Karpas-422 (cell line): Measurements from ENCODE around the gene KHDRBS2. TPM values are rescaled to one million over a fixed set of nuclear protein-coding genes. Genes with fewer than 3 reads are reported as not detected.

Experiments used
- DNase-seq: peaks from one replicate; pipeline ENCODE4 v3.0.0-alpha.2; 2015
- H2AFZ ChIP-seq: fragments of 200-600 bp; sonication (generic); 2 replicates; pipeline ENCODE4 v1.6.1; 2014; ENCODE audit warnings: antibody characterized with exemption, low read length, mixed read lengths
- H3K27ac ChIP-seq: fragments of 200-600 bp; sonication (generic); 2 replicates; pipeline ENCODE4 v1.5.1; 2014; ENCODE audit warnings: mild to moderate bottlenecking, low read length, moderate library complexity
- H3K27me3 ChIP-seq: fragments of 200-600 bp; sonication (generic); 2 replicates; pipeline ENCODE4 v1.6.1; 2014; ENCODE audit warnings: low read length, mixed read lengths
- H3K36me3 ChIP-seq: fragments of 200-600 bp; sonication (generic); 2 replicates; pipeline ENCODE4 v1.6.1; 2014; ENCODE audit warnings: low read length, mixed read lengths; ENCODE audit not compliant: insufficient read depth
- H3K4me1 ChIP-seq: fragments of 200-600 bp; sonication (generic); 2 replicates; pipeline ENCODE4 v1.6.1; 2014; ENCODE audit warnings: mild to moderate bottlenecking, low read length, mixed read lengths
- H3K4me2 ChIP-seq: fragments of 200-600 bp; sonication (generic); 2 replicates; pipeline ENCODE4 v1.6.1; 2014; ENCODE audit warnings: low read length, low read depth, mild to moderate bottlenecking; ENCODE audit not compliant: poor library complexity, severe bottlenecking
- H3K4me3 ChIP-seq: fragments of 200-600 bp; sonication (generic); 2 replicates; pipeline ENCODE4 v1.5.1; 2014; ENCODE audit warnings: mild to moderate bottlenecking, antibody characterized with exemption, low read length, mixed read lengths
- H3K79me2 ChIP-seq: fragments of 200-600 bp; sonication (generic); 2 replicates; pipeline ENCODE4 v1.6.1; 2014; ENCODE audit warnings: mild to moderate bottlenecking, low read length, mixed read lengths
- H3K9ac ChIP-seq: fragments of 200-600 bp; sonication (generic); 2 replicates; pipeline ENCODE4 v1.6.0; 2014; ENCODE audit warnings: low read length
- H3K9me2 ChIP-seq: fragments of 200-600 bp; sonication (generic), shearing (Covaris generic); replicated peaks from 2 replicates; pipeline ENCODE4 v1.6.0; 2014; ENCODE audit warnings: mild to moderate bottlenecking, low read length, moderate library complexity; ENCODE audit not compliant: insufficient read depth
- H3K9me3 ChIP-seq: fragments of 300-700, 200-600 bp; sonication (generic); 2 replicates; pipeline ENCODE4 v1.6.1; 2014; ENCODE audit warnings: low read length, mixed read lengths
- H4K20me1 ChIP-seq: fragments of 200-600 bp; sonication (generic); 2 replicates; pipeline ENCODE4 v1.6.1; 2014; ENCODE audit warnings: mild to moderate bottlenecking, antibody characterized with exemption, low read length, low read depth; ENCODE audit not compliant: insufficient read depth
- total RNA-seq: library from RNA; depleted of rRNA; stranded (reverse); fragments of >200 nt; shearing (Covaris generic); gene quantifications from 2 replicates; pipeline ENCODE4 v1.2.3, GENCODE V29; 2014; ENCODE audit warnings: low replicate concordance

KHDRBS2 gene
- total RNA-seq, 1 experiment from 2014 or later = 40.1 TPM

- no peak for DNase-seq
- Histone ChIP-seq H3K9me2 (no peaks in the 10 kb centered on the region), H3K9me3 (no peaks in the 10 kb centered on the region), H4K20me1 (peaks cover 4% of the 10 kb centered on the region; the same call in 1 of the 2 replicates), H3K79me2 (peaks cover 45% of the 10 kb centered on the region), H3K36me3 (peaks cover 17% of the 10 kb centered on the region; the same call in 1 of the 2 replicates), H3K4me1 (peaks cover 23% of the 10 kb centered on the region), H3K4me2 (peak overlapping the region; percentile 84), H3K27ac (no peak overlapping the region), H2AFZ (peak overlapping the region; percentile 90), H3K27me3 (no peaks in the 10 kb centered on the region), H3K9ac (peak overlapping the region; percentile 75), H3K4me3 (peak overlapping the region; percentile 98)
Observed at GRCh38 chr6:62286470-62286843, 432 bp upstream of the KHDRBS2 start.

DNA sequence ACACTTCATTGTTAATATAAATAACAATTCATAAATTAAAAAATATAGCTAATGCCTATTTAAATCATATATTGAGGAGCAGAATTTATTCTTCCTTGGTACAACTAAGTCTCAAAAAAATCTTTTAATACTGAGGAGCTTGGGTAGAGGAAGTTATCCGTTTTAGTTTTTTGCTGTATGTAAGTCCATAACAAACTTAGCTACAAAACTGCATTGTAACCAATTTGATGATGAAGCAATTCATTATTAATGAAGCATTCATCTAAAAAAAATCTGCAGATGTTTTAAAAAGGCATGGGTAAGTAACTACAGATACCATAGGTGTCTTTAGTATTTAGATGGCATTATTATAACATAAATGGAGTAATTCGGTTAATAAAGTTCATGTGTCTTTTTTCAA is 1.3 kb downstream of the KHDRBS2 start:
- Histone ChIP-seq H3K4me3 (peak overlapping the region; percentile 98), H4K20me1 (peaks cover 4% of the 10 kb centered on the region; the same call in 1 of the 2 replicates), H3K27ac (peak overlapping the region; percentile 63)

DNA sequence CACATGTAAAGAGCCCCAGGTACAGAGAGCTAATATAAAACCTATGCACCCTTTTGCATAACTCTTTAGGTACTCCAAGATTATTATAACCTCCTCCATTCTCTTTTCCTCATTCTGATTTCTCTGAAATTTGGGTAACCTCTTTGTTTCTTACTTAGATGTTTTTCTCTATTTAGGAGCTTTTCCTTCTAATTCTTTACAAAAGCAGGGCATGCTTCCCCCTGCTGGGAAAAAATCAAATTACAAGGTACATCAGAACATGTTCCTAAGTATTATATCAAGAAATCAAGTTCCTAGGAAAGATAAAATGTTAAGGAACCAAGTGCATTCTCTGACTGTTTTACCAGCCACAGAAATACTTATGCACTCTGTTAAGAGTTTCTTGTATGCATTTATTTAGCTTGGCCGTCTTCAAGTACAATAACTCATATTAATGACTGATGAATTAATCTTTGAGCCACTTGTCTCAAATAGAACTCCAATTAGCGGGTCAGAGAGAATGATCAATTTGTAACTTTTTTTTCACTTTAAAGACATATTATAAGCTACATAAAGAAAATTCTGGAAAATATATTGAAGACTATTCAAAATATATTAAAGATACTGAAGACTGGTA is 2.1 kb downstream of the KHDRBS2 start:
- peaks cover 26% of the 10 kb centered on the region for H3K4me1 ChIP-seq
- H3K79me2 ChIP-seq = peaks cover 70% of the 10 kb centered on the region
- DNase-seq = peak; percentile 88

More for the DNA sequence above, 1.3 kb downstream of the KHDRBS2 start:
- Histone ChIP-seq H2AFZ (0 out of 2 replicates have a peak overlapping the region, but pooled peaks have one; percentile 76), H3K27me3 (no peaks in the 10 kb centered on the region), H3K9ac (peak overlapping the region; percentile 93), H3K9me2 (no peaks in the 10 kb centered on the region), H3K9me3 (no peaks in the 10 kb centered on the region), H3K36me3 (peaks cover 28% of the 10 kb centered on the region), H3K79me2 (peaks cover 62% of the 10 kb centered on the region), H3K4me1 (peaks cover 26% of the 10 kb centered on the region), H3K4me2 (peak overlapping the region; percentile 84)
- peak; percentile 70 for DNase-seq

GRCh38 chr6:62283365-62283764 is 2.7 kb downstream of the KHDRBS2 start:
- Histone ChIP-seq H3K27ac (no peak overlapping the region), H4K20me1 (peaks cover 4% of the 10 kb centered on the region; the same call in 1 of the 2 replicates), H3K4me2 (peak overlapping the region; percentile 84), H3K4me1 (peaks cover 26% of the 10 kb centered on the region), H3K9ac (peak overlapping the region; percentile 93; the same call in 1 of the 2 replicates), H3K27me3 (no peaks in the 10 kb centered on the region), H3K9me3 (no peaks in the 10 kb centered on the region), H3K79me2 (peaks cover 74% of the 10 kb centered on the region), H2AFZ (no peak overlapping the region), H3K36me3 (peaks cover 32% of the 10 kb centered on the region), H3K9me2 (no peaks in the 10 kb centered on the region), H3K4me3 (peak overlapping the region; percentile 98)
- no peak for DNase-seq

More for the DNA sequence above, 2.1 kb downstream of the KHDRBS2 start:
- no peaks in the 10 kb centered on the region for H3K9me3 ChIP-seq
- no peak overlapping the region for H3K27ac ChIP-seq
- H2AFZ ChIP-seq = no peak overlapping the region
- H3K36me3 ChIP-seq = peaks cover 32% of the 10 kb centered on the region
- H4K20me1 ChIP-seq = peaks cover 4% of the 10 kb centered on the region; the same call in 1 of the 2 replicates
- H3K9me2 ChIP-seq = no peaks in the 10 kb centered on the region
- H3K27me3 ChIP-seq = no peaks in the 10 kb centered on the region
- peak overlapping the region; percentile 98 for H3K4me3 ChIP-seq
- H3K4me2 ChIP-seq = peak overlapping the region; percentile 84
- H3K9ac ChIP-seq = peak overlapping the region; percentile 93

DNA sequence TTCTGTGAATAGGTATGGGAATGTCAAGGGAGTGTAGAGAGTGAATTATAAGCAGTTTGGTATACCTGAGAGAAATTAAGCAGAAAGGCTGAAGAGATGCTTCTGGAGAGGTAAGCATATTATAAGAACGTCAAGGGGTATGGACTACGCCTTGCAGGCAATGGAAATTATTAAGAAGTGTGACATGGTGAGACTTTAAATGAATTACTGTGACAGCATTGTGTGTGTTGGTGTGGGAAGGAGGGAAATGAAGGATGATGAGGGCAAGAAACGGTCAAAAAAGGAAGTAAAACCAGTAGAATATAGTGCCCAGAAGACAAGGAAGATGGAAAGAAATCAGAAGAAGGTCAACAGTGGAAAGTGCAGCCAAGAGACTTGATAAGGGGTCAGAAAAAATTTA is 5.9 kb downstream of the KHDRBS2 start:
- H3K36me3 ChIP-seq = peaks cover 32% of the 10 kb centered on the region
- no peak overlapping the region for H2AFZ ChIP-seq
- no peak overlapping the region for H3K4me3 ChIP-seq
- no peak for DNase-seq
- H3K9me2 ChIP-seq = no peaks in the 10 kb centered on the region
- H3K4me1 ChIP-seq = peaks cover 17% of the 10 kb centered on the region
- 0 out of 2 replicates have a peak, but pooled peaks cover 2% of the 10 kb centered on the region for H4K20me1 ChIP-seq
- peaks cover 98% of the 10 kb centered on the region for H3K79me2 ChIP-seq
- no peaks in the 10 kb centered on the region for H3K27me3 ChIP-seq
- no peak overlapping the region for H3K27ac ChIP-seq
- no peak overlapping the region for H3K9ac ChIP-seq
- no peaks in the 10 kb centered on the region for H3K9me3 ChIP-seq
- no peak overlapping the region for H3K4me2 ChIP-seq

GRCh38 chr6:62272114-62272513 is 13.9 kb downstream of the KHDRBS2 start:
- H3K9me2 ChIP-seq = no peaks in the 10 kb centered on the region
- no peaks in the 10 kb centered on the region for H3K36me3 ChIP-seq
- H3K27ac ChIP-seq = no peak overlapping the region
- no peaks in the 10 kb centered on the region for H3K9me3 ChIP-seq
- peaks cover 22% of the 10 kb centered on the region for H3K4me1 ChIP-seq
- no peak overlapping the region for H3K4me3 ChIP-seq
- peaks cover 99% of the 10 kb centered on the region for H3K79me2 ChIP-seq
- H3K4me2 ChIP-seq = no peak overlapping the region
- H3K27me3 ChIP-seq = no peaks in the 10 kb centered on the region
- DNase-seq = no peak
- no peaks in the 10 kb centered on the region for H4K20me1 ChIP-seq
- H2AFZ ChIP-seq = no peak overlapping the region
- no peak overlapping the region for H3K9ac ChIP-seq

DNA sequence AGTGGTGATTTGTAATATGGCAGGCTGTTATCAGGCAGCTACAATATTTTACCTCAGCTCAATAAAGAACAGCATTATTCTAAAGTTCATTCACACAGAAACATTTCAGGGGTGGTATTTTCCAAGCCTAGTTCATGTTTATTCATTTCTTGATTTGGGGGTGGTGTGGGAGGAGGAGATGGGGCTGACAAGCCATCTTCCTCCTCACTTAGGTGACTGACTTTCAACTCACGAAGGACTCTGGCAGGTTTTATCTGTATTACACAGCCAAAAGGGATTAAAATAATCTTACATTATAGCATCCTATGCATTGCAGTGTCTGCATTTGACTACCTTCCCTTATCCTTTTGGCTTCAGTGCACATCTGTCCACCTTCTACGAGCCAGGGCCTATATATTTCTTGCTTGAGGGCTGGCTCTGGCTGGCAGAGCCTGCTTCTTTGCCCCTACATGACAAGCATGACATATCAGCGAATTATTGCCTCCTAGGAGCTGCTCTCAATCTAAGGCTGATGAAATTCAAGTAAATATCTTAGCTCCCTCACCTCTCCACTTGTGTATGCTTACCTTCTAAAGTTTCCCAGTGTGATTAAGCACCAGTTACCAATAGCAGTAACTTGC is 20.0 kb downstream of the KHDRBS2 start:
- H3K4me3 ChIP-seq = no peak overlapping the region
- H3K79me2 ChIP-seq = peaks cover 100% of the 10 kb centered on the region
- peak overlapping the region; percentile 41 for H3K4me2 ChIP-seq
- no peaks in the 10 kb centered on the region for H3K36me3 ChIP-seq
- H3K27me3 ChIP-seq = no peaks in the 10 kb centered on the region
- no peaks in the 10 kb centered on the region for H3K9me2 ChIP-seq
- H3K4me1 ChIP-seq = peaks cover 61% of the 10 kb centered on the region
- H2AFZ ChIP-seq = no peak overlapping the region
- peak overlapping the region; percentile 28 for H3K9ac ChIP-seq
- no peaks in the 10 kb centered on the region for H3K9me3 ChIP-seq
- peak overlapping the region; percentile 52 for H3K27ac ChIP-seq
- H4K20me1 ChIP-seq = no peaks in the 10 kb centered on the region
- DNase-seq = peak; percentile 60

- no peak overlapping the region for H3K4me2 ChIP-seq
- no peaks in the 10 kb centered on the region for H4K20me1 ChIP-seq
- no peak overlapping the region for H3K4me3 ChIP-seq
- no peak overlapping the region for H3K9ac ChIP-seq
- DNase-seq = no peak
- no peaks in the 10 kb centered on the region for H3K36me3 ChIP-seq
- H2AFZ ChIP-seq = no peak overlapping the region
- no peaks in the 10 kb centered on the region for H3K9me3 ChIP-seq
- no peak overlapping the region for H3K27ac ChIP-seq
- peaks cover 99% of the 10 kb centered on the region for H3K79me2 ChIP-seq
- peaks cover 65% of the 10 kb centered on the region for H3K4me1 ChIP-seq
- H3K27me3 ChIP-seq = no peaks in the 10 kb centered on the region
- H3K9me2 ChIP-seq = no peaks in the 10 kb centered on the region
Observed at GRCh38 chr6:62262283-62262682, 23.7 kb downstream of the KHDRBS2 start.
